Transverse colon (tissue), 4 donors: ENCODE measurements around the gene NUAK2. TPM values are rescaled to one million over a fixed set of nuclear protein-coding genes. Genes with fewer than 3 reads are reported as not detected.
"Not testable (repeated sequence)": the region's sequence is repeated elsewhere in the genome, so short reads cannot be mapped to it uniquely, and the experiment has no call there.

Experiments
- DNase-seq: peaks from one replicate; pipeline ENCODE4 v3.0.0-alpha.2; 2019
- H3K27ac ChIP-seq, 4 donors: fragments of 200-600 bp; sonication (generic); 2 replicates each; pipeline ENCODE4 v1.5.1; 2016 to 2018; ENCODE audit warnings: inconsistent platforms in 4 of 4
- H3K27me3 ChIP-seq: fragments of 200-600 bp; sonication (generic); 2 replicates; pipeline ENCODE4 v1.5.1; 2017; ENCODE audit warnings: inconsistent platforms
- H3K36me3 ChIP-seq, 4 donors: fragments of 200-600 bp; sonication (generic); 2 replicates each; pipeline ENCODE4 v1.5.1; 2017 to 2019; ENCODE audit warnings: inconsistent platforms in 4 of 4
- H3K4me1 ChIP-seq, 4 donors: fragments of 200-600 bp; sonication (generic); 2 replicates each; pipeline ENCODE4 v1.5.1; 2017 to 2020; ENCODE audit warnings: inconsistent platforms in 4 of 4
- H3K4me3 ChIP-seq, 4 donors: fragments of 200-600 bp; sonication (generic); 1 replicate in 1 of 4; 2 replicates in 3 of 4; pipeline versions ENCODE4 v1.5.1 to v1.6.1; 2017 to 2019; ENCODE audit warnings: inconsistent platforms in 4 of 4
- H3K9me3 ChIP-seq, 2 donors: fragments of 200-600 bp; sonication (generic); 2 replicates each; pipeline ENCODE4 v1.5.1; 2017 to 2019; ENCODE audit warnings: inconsistent platforms in 2 of 2
- CTCF ChIP-seq, 5 experiments: fragments of 200-600 bp in 3 of 5; fragments of 450-650 bp in 2 of 5; sonication (generic) in 3 of 5; IDR thresholded peaks; 1 replicate in 2 of 5; 2 replicates in 3 of 5; pipeline ENCODE4 v1.5.1; 2016 to 2017; ENCODE audit warnings: antibody characterized with exemption in 5 of 5, inconsistent platforms in 3 of 5, mild to moderate bottlenecking in 2 of 5, moderate library complexity in 1 of 5
- EP300 ChIP-seq: sonication (generic); formaldehyde crosslinking; IDR thresholded peaks from one replicate; pipeline ENCODE4 v1.6.1; 2017; ENCODE audit warnings: antibody characterized with exemption, low read depth
- POLR2A ChIP-seq: fragments of 450-650 bp; IDR thresholded peaks from one replicate; pipeline ENCODE4 v1.6.1; 2016; ENCODE audit warnings: antibody characterized with exemption, mild to moderate bottlenecking, moderate library complexity
- POLR2AphosphoS5 ChIP-seq, 3 donors: sonication (generic); formaldehyde crosslinking; IDR thresholded peaks; one replicate each; pipeline ENCODE4 v1.6.1; 2016; ENCODE audit warnings: antibody characterized with exemption in 3 of 3
- WGBS, 2 donors: methylation state at CpG; one replicate each; pipeline ENCODE4 v1.1.5; 2018; ENCODE audit warnings: low coverage in 1 of 2; 5-methylcytosine and 5-hydroxymethylcytosine counted together
- in situ Hi-C, 4 donors: fragments of 200-750 bp; cut with MboI; loops; one replicate each; pipeline versions ENCODE4 v1.15.0 to v1.15.1; 2017; ENCODE audit warnings: low sequenced_read_pairs in 3 of 4, low pct_ligation_motif_present in 1 of 4, low pct_unique_long_range_greater_than_20kb in 1 of 4
- intact Hi-C: fragments of 100-400 bp; cut with DNase I; formaldehyde crosslinking; loops from one replicate; pipeline ENCODE4 v1.15.1; 2023; ENCODE audit warnings: low total_unique reads
- total RNA-seq, 4 donors: library from RNA; depleted of rRNA; stranded (reverse); fragments of >200 nt; gene quantifications; one replicate each; pipeline ENCODE4 v1.1.0, GENCODE V29; 2016

NUAK2 gene
- total RNA-seq, 4 donors from 2014 or later: 12.5 to 46.8 (median 24.4) TPM

GRCh38 chr1:205300149-205300548 lies 21.4 kb downstream of the NUAK2 start:
- H3K4me1 ChIP-seq: peaks cover 9 to 31% (median 16%) of the 10 kb centered on the region in 4 donors
- in situ Hi-C loops: no loop called here
- no peaks in the 10 kb centered on the region for H3K27me3 ChIP-seq
- intact Hi-C loops: no loop called here
- H3K36me3 ChIP-seq: peaks cover 0 to 21% (median 9%) of the 10 kb centered on the region in 4 donors
- no peak overlapping the region for H3K4me3 ChIP-seq
- 81% methylated on average over 9 of the region's 9 CpGs; no CpG with 5 or more reads in 1 of the 2 donors for WGBS, 2 donors
- TF ChIP-seq CTCF (IDR thresholded peaks at IDR 0.05): no peak
- no peak for TF ChIP-seq POLR2AphosphoS5 (IDR thresholded peaks at IDR 0.05)
- no peak for TF ChIP-seq POLR2A
- no peak for TF ChIP-seq EP300
- H3K27ac ChIP-seq: no peak overlapping the region
- no peak for DNase-seq
- no peaks in the 10 kb centered on the region for H3K9me3 ChIP-seq

GRCh38 chr1:205298191-205298994 lies 23.2 kb downstream of the NUAK2 start:
- intact Hi-C loops: no loop called here
- WGBS, 2 donors: 79% methylated on average over 9 of the region's 9 CpGs; no CpG with 5 or more reads in 1 of the 2 donors
- H3K27me3 ChIP-seq: no peaks in the 10 kb centered on the region
- in situ Hi-C loops: no loop called here
- no peaks in the 10 kb centered on the region for H3K9me3 ChIP-seq
- peaks cover 0 to 5% (median 1%) of the 10 kb centered on the region in 4 donors for H3K36me3 ChIP-seq
- H3K27ac ChIP-seq: no peak overlapping the region
- no peak for TF ChIP-seq EP300
- TF ChIP-seq CTCF (IDR thresholded peaks at IDR 0.05): no peak
- TF ChIP-seq POLR2AphosphoS5 (IDR thresholded peaks at IDR 0.05): no peak
- TF ChIP-seq POLR2A: no peak
- peaks cover 9 to 45% (median 25%) of the 10 kb centered on the region in 4 donors for H3K4me1 ChIP-seq
- no peak overlapping the region for H3K4me3 ChIP-seq
- no peak for DNase-seq

GRCh38 chr1:205297546-205298177 lies 23.9 kb downstream of the NUAK2 start:
- in situ Hi-C loops, H3K4me3 ChIP-seq, H3K27ac ChIP-seq, DNase-seq, H3K9me3 ChIP-seq, H3K36me3 ChIP-seq, H3K27me3 ChIP-seq, intact Hi-C loops: not testable (repeated sequence)
- 83 to 93% methylated on average over 1 to 5 of the region's 5 CpGs for WGBS, 2 donors
- peaks cover 9 to 45% (median 25%) of the 10 kb centered on the region in 4 donors for H3K4me1 ChIP-seq

- intact Hi-C loops: no loop called here
- peaks cover 0 to 30% (median 11%) of the 10 kb centered on the region in 4 donors for H3K4me1 ChIP-seq
- WGBS, 2 donors: 45 to 52% methylated on average over 2 of the region's 2 CpGs
- H3K27ac ChIP-seq: no peak overlapping the region
- H3K27me3 ChIP-seq: no peaks in the 10 kb centered on the region
- in situ Hi-C loops: no loop called here
- H3K36me3 ChIP-seq: no peaks in the 10 kb centered on the region
- H3K9me3 ChIP-seq: no peaks in the 10 kb centered on the region
- H3K4me3 ChIP-seq: no peak overlapping the region
- TF ChIP-seq POLR2AphosphoS5 (IDR thresholded peaks at IDR 0.05) (no peak), CTCF (IDR thresholded peaks at IDR 0.05) (no peak)
- no peak for DNase-seq
These were observed 25.4 kb downstream of the NUAK2 start for GRCh38 chr1:205296154-205296553.
